ENCODE data around the gene IFITM1.
A peak's percentile ranks its signal among the peaks of the same experiment; 100 is the strongest.

- TF ChIP-seq CTCF (conservative IDR thresholded peaks at IDR 0.05; ENCODE audit: low read length) (0 out of 2 replicates have a peak, but pooled peaks have one; percentile 2), EZH2phosphoT487 (IDR thresholded peaks at IDR 0.05; ENCODE audit: borderline replicate concordance, low read depth, low read length) (no peak)
Observed at GRCh38 chr11:330307-330693, 16.5 kb downstream of the IFITM1 start.

Data from OCI-LY7 (cell line).